ENCODE measurements around the gene ROPN1.

- no peak for TF ChIP-seq CTCF (conservative IDR thresholded peaks at IDR 0.05; ENCODE audit: low read depth in 2 of 2)
- TF ChIP-seq POLR2AphosphoS5 (IDR thresholded peaks at IDR 0.05; ENCODE audit: low read depth) = no peak
- TF ChIP-seq EZH2 (IDR thresholded peaks at IDR 0.05; ENCODE audit: low read depth, unreplicated experiment) = no peak
Observed at GRCh38 chr3:124014366-124014942, 22.5 kb upstream of the ROPN1 start.

Data from GM23338 (cell line).